ENCODE data around the gene ISM1. TPM values are rescaled to one million over a fixed set of nuclear protein-coding genes. Genes with fewer than 3 reads are reported as not detected.

ISM1 gene
- 1 to 10 TPM in 2 of 4 donors, under 1 TPM in 1, not detected in 1; 0.49 to 6.2 (median 2.3) TPM for total RNA-seq

- peaks cover 0 to 6% of the 10 kb centered on the region in 2 donors for H3K4me1 ChIP-seq
These were observed at the start of gene ISM1 for GRCh38 chr20:13220904-13221297. Gene ISM1 (plus strand): TSS chr20:13221274. CDS start chr20:13221777, 503 bp downstream.

DNA sequence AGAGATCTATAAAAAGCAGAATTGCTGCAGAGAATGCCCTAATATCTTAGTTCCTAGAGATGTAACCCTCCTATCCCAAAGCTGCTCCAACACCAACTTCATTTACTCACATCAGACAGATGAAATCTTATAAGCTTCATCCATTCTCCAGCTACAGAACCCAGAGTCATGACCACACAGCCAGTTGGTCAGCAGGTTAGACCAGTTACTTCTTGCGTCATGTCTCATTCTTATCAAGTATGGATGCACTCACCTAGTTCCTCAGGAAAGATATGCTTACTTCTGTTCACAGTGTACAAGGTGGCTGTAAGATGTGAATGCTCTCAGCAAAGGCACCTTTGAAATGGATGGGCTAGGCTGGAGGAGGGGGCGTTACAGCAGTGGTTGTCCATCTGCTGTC lies 47.9 kb upstream of the ISM1 start:
- no peaks in the 10 kb centered on the region for H3K4me1 ChIP-seq
- no peak overlapping the region for H3K4me3 ChIP-seq
- intact Hi-C loops (cut with DNase I; ENCODE audit: low total_unique reads): no loop called here
- TF ChIP-seq, protein P1, sequence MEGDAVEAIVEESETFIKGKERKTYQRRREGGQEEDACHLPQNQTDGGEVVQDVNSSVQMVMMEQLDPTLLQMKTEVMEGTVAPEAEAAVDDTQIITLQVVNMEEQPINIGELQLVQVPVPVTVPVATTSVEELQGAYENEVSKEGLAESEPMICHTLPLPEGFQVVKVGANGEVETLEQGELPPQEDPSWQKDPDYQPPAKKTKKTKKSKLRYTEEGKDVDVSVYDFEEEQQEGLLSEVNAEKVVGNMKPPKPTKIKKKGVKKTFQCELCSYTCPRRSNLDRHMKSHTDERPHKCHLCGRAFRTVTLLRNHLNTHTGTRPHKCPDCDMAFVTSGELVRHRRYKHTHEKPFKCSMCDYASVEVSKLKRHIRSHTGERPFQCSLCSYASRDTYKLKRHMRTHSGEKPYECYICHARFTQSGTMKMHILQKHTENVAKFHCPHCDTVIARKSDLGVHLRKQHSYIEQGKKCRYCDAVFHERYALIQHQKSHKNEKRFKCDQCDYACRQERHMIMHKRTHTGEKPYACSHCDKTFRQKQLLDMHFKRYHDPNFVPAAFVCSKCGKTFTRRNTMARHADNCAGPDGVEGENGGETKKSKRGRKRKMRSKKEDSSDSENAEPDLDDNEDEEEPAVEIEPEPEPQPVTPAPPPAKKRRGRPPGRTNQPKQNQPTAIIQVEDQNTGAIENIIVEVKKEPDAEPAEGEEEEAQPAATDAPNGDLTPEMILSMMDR (IDR thresholded peaks at IDR 0.05): no peak
- TF ChIP-seq POLR2A (IDR thresholded peaks at IDR 0.05): no peak
- H3K27me3 ChIP-seq: no peaks in the 10 kb centered on the region
- H3K36me3 ChIP-seq: no peaks in the 10 kb centered on the region
- DNase-seq: no peak
- H3K9me3 ChIP-seq: no peaks in the 10 kb centered on the region
- no peak overlapping the region for H3K27ac ChIP-seq

More at GRCh38 chr20:13220904-13221297, at the start of gene ISM1:
- Histone ChIP-seq H3K4me3 (peak within 1 kb of the TSS; percentile 37 to 46), H3K36me3 (no peaks in the 10 kb centered on the region), H3K9me3 (no peaks in the 10 kb centered on the region), H3K27me3 (no peaks in the 10 kb centered on the region), H3K27ac (peak within 1 kb of the TSS in 1 of 2 donors; percentile 6)
- DNase-seq: peak in 1 of 2 donors; percentile 18
- no peak for TF ChIP-seq POLR2A (IDR thresholded peaks at IDR 0.05)
- TF ChIP-seq, protein P1 (IDR thresholded peaks at IDR 0.05): no peak
- intact Hi-C loops (cut with DNase I; ENCODE audit: low total_unique reads): no loop called here

DNA sequence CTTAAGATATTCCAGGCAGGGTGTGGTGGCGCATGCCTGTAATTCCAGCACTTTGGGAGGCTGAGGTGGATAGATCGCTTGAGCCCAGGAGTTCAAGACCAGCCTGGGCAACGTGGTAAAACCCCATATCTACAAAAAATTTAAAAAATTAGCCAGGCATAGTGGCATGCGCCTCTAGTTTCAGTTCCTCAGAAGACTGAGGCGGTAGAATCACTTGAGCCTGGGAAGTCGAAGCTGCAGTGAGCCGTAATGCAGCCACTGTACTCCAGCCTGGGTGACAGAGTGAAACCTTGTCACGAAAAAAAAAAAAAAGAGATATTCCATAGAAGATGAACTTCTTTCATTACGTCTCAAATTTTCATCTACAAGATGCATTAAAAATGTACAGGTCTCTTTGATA lies 46.7 kb upstream of the ISM1 start:
- Histone ChIP-seq H3K27me3 (no peaks in the 10 kb centered on the region), H3K4me1 (no peaks in the 10 kb centered on the region), H3K36me3 (no peaks in the 10 kb centered on the region), H3K27ac (no peak overlapping the region), H3K4me3 (no peak overlapping the region), H3K9me3 (no peaks in the 10 kb centered on the region)
- intact Hi-C loops (cut with DNase I; ENCODE audit: low total_unique reads): no loop called here
- TF ChIP-seq, protein P1 (IDR thresholded peaks at IDR 0.05): no peak
- TF ChIP-seq POLR2A (IDR thresholded peaks at IDR 0.05): no peak
- DNase-seq: no peak

GRCh38 chr20:13180986-13181889 lies 39.8 kb upstream of the ISM1 start:
- Histone ChIP-seq H3K36me3 (no peaks in the 10 kb centered on the region), H3K27ac (no peak overlapping the region), H3K9me3 (no peaks in the 10 kb centered on the region), H3K27me3 (no peaks in the 10 kb centered on the region), H3K4me1 (no peaks in the 10 kb centered on the region), H3K4me3 (no peak overlapping the region)
- intact Hi-C loops (cut with DNase I; ENCODE audit: low total_unique reads): no loop called here
- TF ChIP-seq, protein P1 (IDR thresholded peaks at IDR 0.05): no peak
- no peak for TF ChIP-seq POLR2A (IDR thresholded peaks at IDR 0.05)
- no peak for DNase-seq

DNA sequence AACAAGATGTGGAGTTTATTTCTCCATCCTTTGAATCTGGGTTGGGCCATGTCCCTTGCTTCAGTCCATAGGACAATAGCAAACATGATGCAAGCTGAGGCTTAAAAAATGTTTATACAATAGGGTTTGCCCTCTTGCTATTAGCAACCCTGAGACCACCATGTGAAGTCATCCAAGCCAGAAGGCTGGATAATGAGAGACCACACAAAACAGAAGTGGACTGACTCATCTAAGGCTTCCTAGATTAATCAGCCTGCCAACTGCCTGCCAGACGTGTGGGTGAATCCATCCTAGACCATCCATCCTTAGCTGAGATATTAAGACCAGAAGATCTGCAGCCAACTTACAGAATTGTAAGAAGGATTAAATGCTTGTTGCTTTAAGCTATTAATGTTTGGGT lies 38.1 kb upstream of the ISM1 start:
- no peaks in the 10 kb centered on the region for H3K9me3 ChIP-seq
- intact Hi-C loops (cut with DNase I; ENCODE audit: low total_unique reads): no loop called here
- no peak for TF ChIP-seq POLR2A (IDR thresholded peaks at IDR 0.05)
- TF ChIP-seq, protein P1 (IDR thresholded peaks at IDR 0.05): no peak
- DNase-seq: no peak
- no peak overlapping the region for H3K27ac ChIP-seq
- H3K27me3 ChIP-seq: no peaks in the 10 kb centered on the region
- no peak overlapping the region for H3K4me3 ChIP-seq
- no peaks in the 10 kb centered on the region for H3K4me1 ChIP-seq
- H3K36me3 ChIP-seq: no peaks in the 10 kb centered on the region
